Pancreas (tissue), 10 donors: ENCODE data around the gene MIP. TPM values are rescaled to one million over a fixed set of nuclear protein-coding genes. Genes with fewer than 3 reads are reported as not detected.
A peak's percentile ranks its signal among the peaks of the same experiment; 100 is the strongest.

Source experiments
- ATAC-seq, 4 donors: fragments of 200-7000 bp; cut with Tn5 transposase; one replicate each; pipeline versions ENCODE4 v1.8.0 to v1.9.1; 2020; ENCODE audit warnings: mild to moderate bottlenecking in 4 of 4, moderate library complexity in 4 of 4
- DNase-seq, 6 donors: peaks; one replicate each; pipeline ENCODE4 v3.0.0-alpha.2; 2020
- FAIRE-seq: peaks from 2 replicates; lab custom pipeline; 2012; peaks lifted over from hg19 to GRCh38; lab: Jason Lieb, UNC
- H3K27ac ChIP-seq, 4 donors: fragments of 200-600 bp; sonication (generic); 1 replicate in 3 of 4; 2 replicates in 1 of 4; pipeline versions ENCODE4 v1.5.0 to v1.8.0; 2020
- H3K27me3 ChIP-seq, 4 donors: fragments of 200-600 bp; one replicate each; pipeline ENCODE4 v1.8.0; 2021
- H3K36me3 ChIP-seq, 3 donors: fragments of 200-600 bp; sonication (generic) in 1 of 3; one replicate each; pipeline versions ENCODE4 v1.5.0 to v1.8.0; 2020 to 2021
- H3K4me1 ChIP-seq, 3 donors: fragments of 200-600 bp; one replicate each; pipeline ENCODE4 v1.8.0; 2021
- H3K4me3 ChIP-seq, 4 donors: fragments of 200-600 bp; sonication (generic) in 2 of 4; one replicate each; pipeline versions ENCODE4 v1.5.0 to v1.8.0; 2020 to 2021
- H3K9me3 ChIP-seq, 4 donors: fragments of 200-600 bp; one replicate each; pipeline ENCODE4 v1.8.0; 2021
- WGBS, 2 donors: extraction: QIAGEN DNeasy Blood & Tissue Kit; methylation state at CpG; one replicate each; pipeline ENCODE4 v1.1.7; 2013; 5-methylcytosine and 5-hydroxymethylcytosine counted together
- intact Hi-C, 3 donors: fragments of 100-400 bp; cut with DNase I; formaldehyde crosslinking; loops; one replicate each; pipeline versions ENCODE4 v1.11.1 to v1.14.2; 2022
- polyA plus RNA-seq, 2 donors: library from polyadenylated mRNA; stranded (reverse); fragments of 200-250 nt; gene quantifications; one replicate each; pipeline ENCODE4 v1.2.3, GENCODE V29; 2013
- total RNA-seq, 6 donors: library from RNA; stranded (reverse); fragmentation: NEBNext Ultra II Directional in 4 of 6; extraction: Animal tissue kit (Norgen Biotek cat#: 25700) in 4 of 6; gene quantifications; one replicate each; pipeline versions ENCODE4 v1.2.1 to v1.2.4, GENCODE V29; 2021 to 2023
- TF ChIP-seq, protein P1 (sequence below), 4 donors: fragments of 200-600 bp; sonication (generic) in 3 of 4; IDR thresholded peaks; one replicate each; pipeline versions ENCODE4 v1.5.0 to v1.8.0; 2021; ENCODE audit warnings: antibody characterized with exemption in 4 of 4
- donor health status: healthy with polysubstance abuse.
- donor health status: DM: no; HTN: no; CAD: no; lungs with moderate emphysema.
- donor health status: DM: no; HTN: no; CAD: no.
- donor health status: control.
- donor health status: control.
- donor health status: Bipolar disorder and iron deficiency.
- donor health status: DM: yes; HTN: yes; CAD: no.
- donor health status: DM: no; HTN: no; CAD: no.
- donor health status: DM: no; HTN: no; CAD: no.
- donor health status: DM: yes; HTN: yes; CAD: no.

MIP gene
- total and polyA plus RNA-seq, 8 donors = not detected

DNA sequence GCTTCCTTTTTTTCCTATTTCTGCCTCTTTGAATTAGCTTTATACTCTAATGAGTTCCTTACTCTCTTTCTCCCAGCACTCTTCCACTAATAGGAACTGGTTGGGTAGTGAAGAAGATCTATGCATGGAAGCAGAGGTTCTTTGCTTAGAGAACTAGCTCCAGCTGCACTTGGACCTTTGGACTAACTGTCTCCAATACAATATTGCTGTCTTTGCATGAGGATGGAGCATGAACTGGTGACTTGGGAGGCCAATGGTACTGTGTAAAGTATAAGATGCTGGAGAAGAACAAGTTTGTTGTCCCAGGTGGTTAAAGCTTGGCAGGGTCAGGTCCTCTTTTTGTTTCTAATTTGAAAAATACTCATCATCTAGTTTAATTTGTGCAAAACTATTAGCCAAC lies 35.9 kb upstream of the MIP start:
- no peaks in the 10 kb centered on the region for H3K27me3 ChIP-seq
- no peak for FAIRE-seq
- H3K27ac ChIP-seq = no peak overlapping the region
- intact Hi-C loops = no loop called here
- H3K4me1 ChIP-seq = peaks cover 0 to 3% (median 0%) of the 10 kb centered on the region in 3 donors
- no peak overlapping the region for H3K4me3 ChIP-seq
- no peak for DNase-seq
- H3K9me3 ChIP-seq = no peaks in the 10 kb centered on the region
- no peaks in the 10 kb centered on the region for H3K36me3 ChIP-seq
- TF ChIP-seq, protein P1, sequence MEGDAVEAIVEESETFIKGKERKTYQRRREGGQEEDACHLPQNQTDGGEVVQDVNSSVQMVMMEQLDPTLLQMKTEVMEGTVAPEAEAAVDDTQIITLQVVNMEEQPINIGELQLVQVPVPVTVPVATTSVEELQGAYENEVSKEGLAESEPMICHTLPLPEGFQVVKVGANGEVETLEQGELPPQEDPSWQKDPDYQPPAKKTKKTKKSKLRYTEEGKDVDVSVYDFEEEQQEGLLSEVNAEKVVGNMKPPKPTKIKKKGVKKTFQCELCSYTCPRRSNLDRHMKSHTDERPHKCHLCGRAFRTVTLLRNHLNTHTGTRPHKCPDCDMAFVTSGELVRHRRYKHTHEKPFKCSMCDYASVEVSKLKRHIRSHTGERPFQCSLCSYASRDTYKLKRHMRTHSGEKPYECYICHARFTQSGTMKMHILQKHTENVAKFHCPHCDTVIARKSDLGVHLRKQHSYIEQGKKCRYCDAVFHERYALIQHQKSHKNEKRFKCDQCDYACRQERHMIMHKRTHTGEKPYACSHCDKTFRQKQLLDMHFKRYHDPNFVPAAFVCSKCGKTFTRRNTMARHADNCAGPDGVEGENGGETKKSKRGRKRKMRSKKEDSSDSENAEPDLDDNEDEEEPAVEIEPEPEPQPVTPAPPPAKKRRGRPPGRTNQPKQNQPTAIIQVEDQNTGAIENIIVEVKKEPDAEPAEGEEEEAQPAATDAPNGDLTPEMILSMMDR (IDR thresholded peaks at IDR 0.05) = no peak
- ATAC-seq = no peak

DNA sequence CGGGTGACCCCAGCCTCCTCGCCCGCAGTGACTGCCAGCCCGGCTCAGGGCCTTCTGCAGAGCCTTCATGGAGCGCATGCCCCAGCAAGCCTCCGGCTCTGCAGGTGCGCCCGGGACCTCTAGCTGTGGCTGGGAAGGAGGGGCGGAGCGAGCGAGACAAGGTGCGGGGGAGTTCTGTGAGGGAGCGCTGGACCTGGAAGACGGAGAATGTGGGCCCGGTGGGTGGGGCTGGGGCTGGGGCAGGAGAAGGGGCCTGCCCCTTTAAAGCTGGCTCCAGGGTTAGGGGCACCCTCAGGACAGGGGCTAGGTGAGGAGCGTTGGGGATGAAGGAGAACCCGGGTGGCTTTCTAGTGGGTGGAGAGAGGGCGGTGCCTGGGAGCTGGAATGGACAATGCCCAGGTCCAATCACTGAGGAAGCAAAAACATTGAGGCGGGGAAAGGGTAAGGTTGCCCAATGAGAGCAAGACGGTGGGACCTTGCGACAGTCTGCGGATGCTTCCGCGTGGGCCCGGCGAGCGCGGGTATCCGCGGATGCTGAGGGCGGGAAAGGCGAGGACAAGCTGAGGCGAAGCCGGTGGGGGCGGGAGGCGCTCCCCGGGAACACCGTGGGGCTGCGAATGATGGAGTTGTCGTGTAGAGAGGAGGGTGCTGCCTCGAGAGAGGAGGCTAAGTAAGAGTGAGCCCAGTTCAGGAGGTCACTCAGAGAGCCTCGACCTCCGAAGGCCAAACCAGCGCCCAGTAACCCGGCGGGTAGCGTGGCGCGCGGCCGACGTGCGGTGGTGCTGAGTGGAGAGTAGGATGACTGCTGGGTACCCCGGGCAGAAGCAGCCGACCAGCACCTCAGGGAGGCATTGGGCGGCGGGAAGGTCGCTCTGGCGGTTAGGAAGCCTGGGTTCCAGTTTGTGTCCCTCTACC lies 33.8 kb upstream of the MIP start, which contains the start of gene GLS2:
Gene GLS2 (minus strand): TSS at position 121 of the 915 bp plus-strand sequence. CDS start 43 bp downstream, at position 78.
- Histone ChIP-seq H3K9me3 (no peaks in the 10 kb centered on the region), H3K36me3 (no peaks in the 10 kb centered on the region), H3K27me3 (no peaks in the 10 kb centered on the region), H3K4me1 (peaks cover 0 to 3% (median 0%) of the 10 kb centered on the region in 3 donors), H3K27ac (peak within 1 kb of the TSS; percentile 65 to 83 (median 81)), H3K4me3 (peak within 1 kb of the TSS; percentile 67 to 79 (median 73))
- DNase-seq = peak; percentile 84 to 92 (median 87)
- intact Hi-C loops = no loop called here
- ATAC-seq = peak; percentile 91 to 97 (median 94)
- 12 to 13% methylated on average over 54 to 59 of the region's 59 CpGs for WGBS, 2 donors
- no peak for FAIRE-seq
- TF ChIP-seq, protein P1 (IDR thresholded peaks at IDR 0.05) = no peak

DNA sequence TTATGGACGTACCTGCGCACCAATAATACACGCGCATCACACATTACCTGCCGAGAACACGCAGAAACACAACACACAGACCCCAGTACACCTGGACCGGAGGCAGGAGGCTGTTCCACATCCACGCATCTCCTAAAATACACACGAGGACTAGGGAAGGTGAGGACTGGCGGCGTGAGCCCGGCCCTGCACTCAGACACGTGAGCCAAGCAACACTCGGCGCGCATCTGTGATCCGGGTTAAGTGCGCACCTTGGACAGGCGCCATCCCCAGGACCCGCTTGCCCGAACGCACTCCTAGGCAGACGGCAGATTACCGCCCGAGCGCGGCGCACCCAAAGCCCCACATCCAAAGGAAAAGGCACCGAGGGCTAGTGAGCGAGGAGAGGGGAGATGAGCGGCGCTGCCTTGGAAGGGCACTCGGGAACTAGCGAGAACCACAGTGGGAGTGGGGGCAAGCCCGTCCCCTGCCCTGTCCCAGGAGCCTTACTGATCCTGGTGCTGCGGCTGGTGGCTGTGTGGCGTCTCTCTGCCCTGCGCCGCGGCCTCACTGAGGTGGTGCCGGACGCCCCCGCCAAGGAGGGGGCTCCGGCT lies 33.1 kb upstream of the MIP start:
- intact Hi-C loops = no loop called here
- DNase-seq (peak; percentile 56 to 91 (median 76)), FAIRE-seq (no peak), ATAC-seq (peak; percentile 65 to 76 (median 74))
- TF ChIP-seq, protein P1 (IDR thresholded peaks at IDR 0.05) = no peak
- peak overlapping the region; percentile 65 to 83 (median 81) for H3K27ac ChIP-seq
- 1% methylated on average over 43 to 44 of the region's 44 CpGs for WGBS, 2 donors
- no peaks in the 10 kb centered on the region for H3K27me3 ChIP-seq
- no peaks in the 10 kb centered on the region for H3K36me3 ChIP-seq
- H3K9me3 ChIP-seq = no peaks in the 10 kb centered on the region
- peaks cover 0 to 3% (median 0%) of the 10 kb centered on the region in 3 donors for H3K4me1 ChIP-seq
- H3K4me3 ChIP-seq = peak overlapping the region; percentile 67 to 79 (median 73)

DNA sequence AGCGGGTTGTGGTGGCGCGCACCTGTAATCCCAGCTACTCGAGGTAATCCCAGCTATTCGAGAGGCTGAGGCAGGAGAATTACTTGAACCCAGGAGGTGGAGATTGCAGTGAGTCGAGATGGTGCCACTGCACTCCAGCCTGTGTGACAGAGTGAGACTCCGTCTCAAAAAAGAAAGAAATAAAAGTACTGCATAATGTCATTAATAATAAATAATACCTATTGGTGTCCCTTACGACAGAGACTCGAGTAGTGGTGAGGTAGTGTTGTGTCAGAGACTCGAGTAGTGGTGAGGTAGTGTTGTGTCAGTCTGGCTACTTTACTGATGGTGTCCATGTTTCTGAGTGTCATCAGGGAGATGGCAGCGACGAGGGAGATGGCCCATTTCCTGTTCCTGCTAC lies 32.2 kb upstream of the MIP start:
- intact Hi-C loops = no loop called here
- Histone ChIP-seq H3K27ac (no peak overlapping the region), H3K4me3 (peak overlapping the region in 3 of 4 donors; percentile 67 to 77 (median 69)), H3K36me3 (no peaks in the 10 kb centered on the region), H3K4me1 (peaks cover 0 to 3% (median 0%) of the 10 kb centered on the region in 3 donors), H3K27me3 (no peaks in the 10 kb centered on the region), H3K9me3 (no peaks in the 10 kb centered on the region)
- DNase-seq (no peak), FAIRE-seq (no peak), ATAC-seq (no peak)
- 80 to 86% methylated on average over 12 of the region's 12 CpGs for WGBS, 2 donors
- TF ChIP-seq, protein P1 (IDR thresholded peaks at IDR 0.05) = no peak
